Mucosa of descending colon (tissue), 3 donors: Measurements from ENCODE around the gene EGR4. TPM values are rescaled to one million over a fixed set of nuclear protein-coding genes. Genes with fewer than 3 reads are reported as not detected.
A peak's percentile ranks its signal among the peaks of the same experiment; 100 is the strongest.

Experiments
- ATAC-seq: fragments of 200-7000 bp; cut with Tn5 transposase; one replicate; pipeline ENCODE4 v1.9.1; 2020; ENCODE audit warnings: mild to moderate bottlenecking, moderate library complexity
- DNase-seq, 3 donors: peaks; one replicate each; pipeline ENCODE4 v3.0.0-alpha.2; 2020
- H3K36me3 ChIP-seq: fragments of 200-600 bp; one replicate; pipeline ENCODE4 v1.8.0; 2021; ENCODE audit warnings: low read depth, mild to moderate bottlenecking
- H3K4me1 ChIP-seq: fragments of 200-600 bp; one replicate; pipeline ENCODE4 v1.8.0; 2021; ENCODE audit warnings: low read depth, mild to moderate bottlenecking
- H3K4me3 ChIP-seq: fragments of 200-600 bp; one replicate; pipeline ENCODE4 v1.8.0; 2021; ENCODE audit warnings: mild to moderate bottlenecking
- H3K9me3 ChIP-seq: fragments of 200-600 bp; one replicate; pipeline ENCODE4 v1.8.0; 2021; ENCODE audit warnings: mild to moderate bottlenecking
- CTCF ChIP-seq: fragments of 200-600 bp; IDR thresholded peaks from one replicate; pipeline ENCODE4 v1.8.0; 2022; ENCODE audit warnings: antibody characterized with exemption, mild to moderate bottlenecking
- intact Hi-C, 2 donors: fragments of 100-400 bp; cut with DNase I in 1 of 2; cut with micrococcal nuclease in 1 of 2; formaldehyde crosslinking; loops; one replicate each; pipeline versions ENCODE4 v1.11.0 to v1.11.1; 2022; cut with DNase I, micrococcal nuclease
- total RNA-seq, 3 donors: library from RNA; stranded (reverse); fragmentation: NEBNext Ultra II Directional in 2 of 3; extraction: Animal tissue kit (Norgen Biotek cat#: 25700) in 2 of 3; gene quantifications; one replicate each; pipeline versions ENCODE4 v1.2.1 to v1.2.4, GENCODE V29; 2021 to 2023
- donor health status: DM: no; HTN: no; CAD: no; lungs with moderate emphysema.
- donor health status: DM: no; HTN: no; CAD: no.
- donor health status: DM: no; HTN: yes; CAD: no.

EGR4 gene
- total RNA-seq, 3 donors from 2014 or later = not detected

GRCh38 chr2:73258186-73258912, 35.0 kb downstream of the EGR4 start:
- ATAC-seq (no peak), DNase-seq (no peak)
- Histone ChIP-seq H3K4me3 (no peak overlapping the region), H3K9me3 (no peaks in the 10 kb centered on the region), H3K36me3 (no peaks in the 10 kb centered on the region), H3K4me1 (no peaks in the 10 kb centered on the region)
- TF ChIP-seq CTCF = no peak
- intact Hi-C loops = no loop called here

- ATAC-seq = peak; percentile 16
- H3K36me3 ChIP-seq = no peaks in the 10 kb centered on the region
- H3K9me3 ChIP-seq = no peaks in the 10 kb centered on the region
- H3K4me1 ChIP-seq = no peaks in the 10 kb centered on the region
- H3K4me3 ChIP-seq = no peak overlapping the region
- no peak for TF ChIP-seq CTCF
- DNase-seq = peak; percentile 25 to 64 (median 47)
- intact Hi-C loops = no loop called here
These were observed 35.8 kb downstream of the EGR4 start for GRCh38 chr2:73257425-73258125.

- H3K36me3 ChIP-seq = no peaks in the 10 kb centered on the region
- H3K4me3 ChIP-seq = no peak overlapping the region
- intact Hi-C loops = no loop called here
- TF ChIP-seq CTCF = no peak
- no peak for ATAC-seq
- H3K4me1 ChIP-seq = no peaks in the 10 kb centered on the region
- no peak for DNase-seq
- H3K9me3 ChIP-seq = no peaks in the 10 kb centered on the region
These were observed 36.3 kb downstream of the EGR4 start for GRCh38 chr2:73257021-73257420.

- DNase-seq = no peak
- TF ChIP-seq CTCF = no peak
- Histone ChIP-seq H3K9me3 (no peaks in the 10 kb centered on the region), H3K36me3 (no peaks in the 10 kb centered on the region), H3K4me1 (no peaks in the 10 kb centered on the region), H3K4me3 (no peak overlapping the region)
- intact Hi-C loops = no loop called here
- ATAC-seq = no peak
These were observed 36.8 kb downstream of the EGR4 start for GRCh38 chr2:73256618-73256922.

GRCh38 chr2:73255907-73256617, 37.3 kb downstream of the EGR4 start:
- intact Hi-C loops = no loop called here
- no peak for TF ChIP-seq CTCF
- ATAC-seq (no peak), DNase-seq (no peak)
- H3K4me1 ChIP-seq = no peaks in the 10 kb centered on the region
- H3K4me3 ChIP-seq = no peak overlapping the region
- no peaks in the 10 kb centered on the region for H3K9me3 ChIP-seq
- H3K36me3 ChIP-seq = no peaks in the 10 kb centered on the region
